HG03139 (cell line): ENCODE data around the gene KIAA1671.

Experiments
- ATAC-seq: cut with Tn5 transposase; IDR thresholded peaks from one replicate; pipeline ENCODE4 v1.9.1; 2021; ENCODE audit not compliant: unreplicated experiment

KIAA1671 gene

DNA sequence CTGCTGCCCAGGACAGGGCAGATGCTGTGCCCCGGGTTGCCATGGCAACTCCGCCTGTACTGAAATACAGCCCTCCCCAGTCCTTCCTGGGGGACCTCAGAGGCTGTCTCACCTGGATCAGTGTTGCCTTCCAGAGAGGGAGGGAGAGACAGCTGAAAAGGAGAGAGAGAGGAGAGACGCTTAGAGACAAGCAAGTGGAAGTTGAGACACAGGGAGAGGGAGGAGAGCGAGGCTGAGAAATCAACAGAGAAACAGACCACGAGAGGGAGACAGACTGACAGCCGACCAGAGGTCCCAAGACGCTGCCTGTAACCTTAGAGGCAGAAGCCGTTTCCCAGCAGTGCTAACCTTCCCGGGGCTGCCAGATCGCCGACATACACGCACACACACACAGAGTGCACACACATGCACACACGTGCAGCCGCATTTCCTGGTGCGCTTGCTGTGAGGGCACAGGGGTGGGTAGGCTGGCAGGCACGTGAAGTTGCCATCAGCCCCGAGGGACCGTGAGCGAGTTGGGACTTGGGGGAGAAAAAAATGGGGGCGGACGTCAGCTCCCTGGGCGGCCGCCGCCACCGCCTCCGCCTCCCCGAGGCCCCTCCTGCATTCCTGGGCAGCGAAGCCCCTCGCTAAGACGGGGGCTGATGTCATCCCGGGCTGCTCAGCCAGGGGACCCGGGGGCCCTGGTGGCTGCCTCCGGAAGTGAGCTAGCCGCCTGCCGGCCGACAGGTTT, 158.5 kb downstream of the KIAA1671 start:
- peak; percentile 64 for ATAC-seq

DNA sequence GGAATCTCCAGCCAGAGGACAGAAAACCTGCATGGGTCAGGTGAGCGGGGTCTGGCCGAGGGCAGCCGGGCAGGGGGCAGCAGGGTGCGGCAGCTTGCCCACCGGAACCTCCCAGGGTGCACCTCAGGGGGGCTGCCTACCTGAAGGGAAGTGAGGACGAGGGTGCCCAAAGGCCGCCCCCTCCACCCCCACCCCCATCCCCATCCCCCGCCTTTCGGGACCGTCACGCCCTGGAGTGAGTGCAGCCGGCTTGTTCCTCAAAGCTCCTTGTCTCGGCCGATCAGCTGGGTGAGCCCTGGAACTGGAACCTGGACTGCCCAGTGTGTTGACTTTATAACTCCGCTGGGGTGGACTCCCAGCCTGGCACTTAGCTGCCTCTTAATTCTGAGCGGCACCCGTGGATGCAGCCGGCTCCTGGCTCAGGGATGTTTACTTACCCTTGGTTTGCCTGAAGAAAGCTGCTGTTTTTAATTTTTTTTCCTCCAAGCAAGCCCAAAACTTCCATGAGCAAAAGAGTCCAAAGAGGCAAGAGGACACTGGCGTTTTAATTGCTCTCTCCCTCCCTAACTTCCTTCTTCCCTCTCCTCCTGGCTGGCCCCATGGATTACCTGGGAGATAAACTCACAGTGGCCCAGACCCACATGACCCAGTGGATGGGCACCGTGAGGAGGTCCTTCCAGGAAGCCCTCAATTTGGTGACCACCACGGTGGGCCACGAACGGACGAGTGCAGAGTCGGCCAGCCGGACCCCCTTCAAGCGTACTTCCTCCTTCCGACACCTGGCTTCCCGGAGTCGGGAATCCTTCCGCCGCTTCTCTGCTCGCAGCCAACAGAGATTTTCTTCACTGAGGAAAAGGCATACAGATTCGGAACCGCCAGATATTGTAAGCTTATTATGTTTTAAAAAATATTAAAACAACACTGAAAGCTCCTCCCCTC, 159.3 kb downstream of the KIAA1671 start:
- ATAC-seq, result no peak

DNA sequence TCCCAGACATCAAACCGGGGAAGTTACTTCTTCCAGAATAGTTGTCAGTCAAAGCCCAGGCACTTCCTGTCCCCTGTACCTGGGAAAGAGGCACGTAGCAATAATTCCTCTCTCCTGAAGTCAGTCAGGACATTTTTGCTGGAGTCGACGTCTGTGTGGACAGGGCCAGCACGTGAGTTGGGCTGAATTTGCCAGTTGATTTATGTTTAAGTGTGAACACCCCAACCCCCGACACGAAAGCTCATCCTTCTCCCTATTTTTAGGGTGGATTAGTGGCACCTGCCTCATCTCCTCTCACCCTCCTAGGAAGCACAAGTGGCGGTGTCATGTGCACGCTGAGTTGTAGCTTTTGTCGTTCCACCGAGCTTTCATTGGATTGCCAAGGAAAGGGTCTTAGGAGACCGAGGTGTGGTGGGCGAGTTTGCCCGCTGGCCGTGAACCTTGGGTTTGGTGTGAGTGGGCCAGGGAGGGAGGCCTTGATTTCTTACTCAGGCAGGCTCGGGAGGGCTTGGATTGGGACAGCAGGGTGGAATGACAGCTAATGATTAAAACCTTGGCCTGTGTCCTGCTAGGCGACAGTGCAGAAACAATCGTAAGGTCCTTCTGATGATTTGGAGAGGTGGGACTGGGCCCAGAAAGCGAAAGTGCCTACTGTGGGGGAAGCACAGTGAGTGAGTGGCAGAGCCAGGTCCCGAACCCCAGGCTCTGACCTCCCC, 160.2 kb downstream of the KIAA1671 start:
- ATAC-seq, result no peak

DNA sequence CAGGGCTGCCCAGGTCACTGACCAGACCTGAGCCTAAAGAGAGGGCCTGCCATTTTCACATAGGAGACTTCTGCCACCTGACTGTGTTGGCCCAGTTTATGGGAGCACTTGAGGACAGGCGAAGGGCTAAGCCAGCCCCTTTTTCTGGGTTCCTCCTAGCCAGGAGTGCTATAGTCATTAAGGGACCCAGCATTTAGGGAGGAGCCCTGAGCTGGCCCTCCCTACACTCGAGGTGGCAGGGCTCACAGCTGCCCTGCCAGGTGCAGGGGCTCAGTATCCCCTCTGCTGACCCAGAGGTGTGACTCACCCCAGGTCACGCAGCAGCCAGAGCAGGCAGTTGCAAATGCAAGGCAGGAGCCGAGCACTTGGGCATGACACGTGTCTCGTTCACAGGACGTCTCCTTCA, 160.8 kb downstream of the KIAA1671 start:
- no peak for ATAC-seq

DNA sequence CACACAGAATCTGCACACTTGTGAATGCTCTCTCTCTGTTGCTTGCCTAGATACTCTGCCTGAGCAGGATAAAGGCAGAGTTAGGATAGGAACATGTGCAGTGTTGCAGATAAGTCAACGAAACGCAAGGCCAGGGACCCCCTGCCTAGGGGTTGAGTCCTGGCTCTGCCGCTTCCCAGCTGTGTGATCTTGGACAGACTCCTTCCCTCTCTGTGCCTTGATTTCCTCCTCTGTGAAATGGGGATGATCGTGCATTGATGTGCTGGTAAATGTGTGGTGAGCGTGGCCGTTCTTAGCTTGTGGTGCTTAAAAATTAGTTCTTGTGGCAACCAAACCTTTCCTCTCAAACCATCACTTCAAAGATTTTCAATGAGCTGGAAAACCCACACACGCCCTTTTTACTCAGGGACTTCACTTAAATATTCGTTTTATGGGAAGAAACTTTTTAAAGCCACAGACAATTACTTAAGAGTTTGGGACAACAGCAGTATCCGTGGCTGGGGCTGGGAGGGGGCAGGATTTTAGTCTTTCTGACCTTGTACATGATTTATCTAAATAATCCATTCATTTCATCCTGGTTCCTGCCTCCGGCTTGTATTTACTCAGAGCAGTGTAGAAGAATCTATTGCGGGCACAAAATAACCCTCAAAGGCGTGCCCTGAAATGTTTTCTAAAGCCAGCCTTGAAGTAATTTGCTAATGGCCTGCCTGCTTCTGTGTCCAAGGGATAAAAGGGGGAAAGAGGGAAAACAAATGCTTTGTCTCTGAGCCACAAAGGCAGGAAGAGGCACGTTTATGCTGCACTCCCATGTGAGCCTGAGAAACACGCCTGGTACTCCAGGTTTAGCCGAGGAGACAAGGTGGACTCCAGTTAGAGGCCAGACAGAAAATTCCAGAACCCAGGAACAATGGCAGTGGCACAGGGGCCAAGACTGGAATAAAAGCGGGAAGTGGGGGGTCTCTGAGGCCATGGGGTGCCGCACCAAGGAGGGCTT, 162.2 kb downstream of the KIAA1671 start:
- ATAC-seq, result no peak

DNA sequence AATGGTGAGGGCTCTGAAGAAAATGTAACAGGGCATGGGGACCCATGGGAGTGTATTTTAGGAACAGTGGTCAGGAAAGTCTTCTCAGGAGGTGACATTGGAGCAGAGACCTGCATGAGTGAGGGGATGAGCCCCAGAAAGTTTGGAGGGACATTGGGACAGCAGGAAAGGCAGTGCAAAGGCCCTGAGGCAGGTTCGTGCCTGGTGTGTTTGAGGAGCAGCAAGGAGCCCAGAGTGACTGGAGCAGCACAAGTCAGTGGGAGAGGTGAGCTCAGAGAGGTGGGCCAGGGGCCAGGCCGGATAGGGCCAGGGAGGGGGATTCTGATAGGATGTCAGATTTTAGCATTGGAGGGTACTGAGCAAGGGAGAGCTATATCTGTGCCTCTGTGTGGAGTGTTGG, 167.1 kb downstream of the KIAA1671 start:
- no peak for ATAC-seq

DNA sequence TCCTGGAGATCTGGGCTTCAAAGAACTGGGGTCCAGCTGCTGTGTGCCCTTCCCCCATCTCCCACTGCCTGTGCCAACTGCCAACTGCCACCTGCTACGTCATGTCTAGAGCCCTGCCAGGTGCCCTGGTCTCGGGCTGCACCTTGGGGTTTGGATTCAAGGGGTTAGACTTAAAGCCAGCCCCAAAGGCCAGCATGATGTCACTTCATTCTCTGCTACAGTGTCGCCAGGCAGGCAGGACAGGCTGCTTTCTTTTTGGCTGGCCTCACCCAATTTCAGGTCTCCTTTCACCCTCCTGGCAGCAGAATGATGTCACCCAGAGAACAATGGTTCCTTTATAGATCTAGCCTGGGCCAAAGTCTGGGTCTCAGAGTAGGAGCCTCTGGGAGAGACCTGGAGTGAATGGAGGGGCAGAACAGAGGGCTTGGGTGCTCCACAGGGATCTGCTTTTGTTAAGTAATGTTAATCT, 167.6 kb downstream of the KIAA1671 start:
- ATAC-seq, result no peak

DNA sequence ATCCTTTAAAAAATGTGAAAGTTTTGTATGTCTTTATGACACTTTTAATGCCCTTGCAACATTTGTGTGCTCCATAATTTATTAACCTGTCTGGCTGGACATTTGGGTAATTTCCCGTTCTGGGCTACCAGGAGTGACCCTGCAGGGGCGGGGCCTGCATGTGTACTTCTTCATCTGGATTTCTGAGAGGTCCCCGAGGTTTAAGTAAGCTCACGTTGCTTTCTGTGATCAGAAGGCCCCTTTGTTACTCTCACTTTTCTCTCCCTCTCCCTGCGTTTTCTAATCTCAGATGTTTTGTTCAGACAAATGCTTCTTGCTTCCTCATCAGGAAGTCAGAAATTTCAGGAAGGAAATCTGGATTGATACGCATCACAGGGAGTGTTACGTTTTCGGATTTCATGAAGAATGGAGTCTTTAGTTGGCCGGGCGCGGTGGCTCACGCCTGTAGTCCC, 168.3 kb downstream of the KIAA1671 start:
- no peak for ATAC-seq

DNA sequence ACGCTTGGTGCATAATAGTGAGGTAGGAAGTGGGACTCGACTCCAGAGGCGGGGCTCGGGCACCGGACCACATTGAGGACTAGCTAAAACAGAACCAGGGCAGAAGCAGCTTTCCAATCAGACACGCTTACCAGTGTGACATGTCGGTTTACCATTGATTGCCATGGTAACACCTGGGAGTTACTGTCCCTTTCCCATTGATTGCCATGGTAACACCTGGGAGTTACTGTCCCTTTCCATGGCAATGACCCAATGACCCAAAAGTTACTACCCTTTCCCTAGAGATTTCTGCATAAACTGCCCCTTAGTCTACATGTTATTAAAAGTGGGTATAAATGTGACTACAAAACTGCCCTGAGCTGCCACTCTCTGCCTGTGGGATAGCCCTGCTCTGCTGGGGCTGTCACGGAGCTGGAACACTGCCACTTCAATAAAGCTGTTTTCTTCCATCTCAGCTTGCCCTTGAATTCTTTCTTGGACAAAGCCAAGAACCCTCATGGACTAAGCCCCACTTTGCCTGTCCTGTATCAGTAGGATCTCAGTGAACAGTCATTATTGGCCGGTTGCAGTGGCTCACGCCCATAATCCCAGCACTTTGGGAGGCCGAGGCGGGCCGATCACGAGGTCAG, 169.7 kb downstream of the KIAA1671 start:
- ATAC-seq, result no peak

DNA sequence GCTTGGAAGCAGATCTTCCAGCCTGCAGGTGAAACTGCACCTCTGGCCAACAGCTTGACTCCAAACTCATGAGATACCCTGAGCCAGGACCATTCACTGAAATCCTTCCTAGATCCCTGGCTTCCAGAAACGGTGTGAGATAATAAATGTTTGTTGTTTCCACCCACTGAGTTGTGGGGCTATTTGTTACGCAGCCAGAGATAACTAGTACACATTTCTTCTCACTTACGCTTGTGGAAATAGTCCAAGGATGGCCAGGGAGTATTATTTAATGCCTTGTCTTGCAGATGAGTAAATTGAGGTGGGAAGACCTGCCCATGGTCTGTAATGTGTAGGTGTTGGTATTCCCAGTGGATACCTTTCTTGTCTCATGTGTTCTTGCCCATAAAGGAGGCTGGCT, 171.2 kb downstream of the KIAA1671 start:
- ATAC-seq, result no peak

DNA sequence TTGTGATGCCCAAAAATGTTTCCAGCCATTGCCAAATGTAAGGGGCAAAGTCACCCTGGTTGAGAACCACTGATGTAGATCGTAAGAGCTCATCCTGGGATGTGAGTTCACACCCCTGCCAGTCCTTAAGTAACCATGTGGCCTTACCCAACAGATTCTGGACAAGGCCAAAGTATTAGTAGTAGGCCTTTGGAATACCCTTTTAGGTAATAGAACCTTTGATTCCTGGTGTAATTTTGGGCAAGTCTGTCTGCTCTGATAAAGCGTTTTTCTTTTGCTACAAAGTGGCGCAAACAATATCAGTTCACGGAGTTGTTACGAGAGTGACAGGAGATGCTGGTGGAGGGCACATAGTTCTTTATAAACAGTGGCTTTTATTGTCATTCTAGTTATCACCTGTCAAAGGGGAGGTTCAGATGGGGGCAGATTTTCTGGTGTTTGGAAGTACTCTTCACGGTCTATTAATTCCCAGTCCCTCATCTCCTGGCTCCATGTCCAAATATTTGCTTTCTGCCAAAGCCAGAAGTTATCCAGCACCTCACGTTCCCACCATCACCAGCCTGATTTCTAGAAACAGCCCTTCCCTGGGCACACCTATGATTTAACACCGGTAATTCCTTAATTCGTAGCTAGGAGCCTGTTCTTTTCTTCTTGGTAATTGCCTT, 173.3 kb downstream of the KIAA1671 start:
- no peak for ATAC-seq

DNA sequence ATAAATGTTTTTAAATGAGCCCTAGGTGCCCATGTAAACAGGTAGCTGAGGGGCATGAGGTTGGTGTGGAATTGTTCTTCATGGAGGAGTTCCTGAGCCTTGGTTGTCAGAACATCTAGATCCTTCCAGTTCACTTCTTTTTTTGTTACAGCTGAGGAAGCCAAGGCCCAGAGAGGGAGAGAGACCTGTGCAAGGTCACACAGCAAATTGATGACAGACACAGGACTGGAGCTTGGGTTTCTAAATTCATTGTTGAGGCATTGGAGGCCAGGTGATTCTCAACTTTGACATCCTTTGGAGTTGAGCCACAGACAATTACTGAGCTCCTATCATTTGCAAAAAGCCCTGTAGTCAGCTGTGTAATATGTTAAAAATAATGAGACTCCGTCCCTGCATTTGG, 174.0 kb downstream of the KIAA1671 start:
- ATAC-seq, result no peak

DNA sequence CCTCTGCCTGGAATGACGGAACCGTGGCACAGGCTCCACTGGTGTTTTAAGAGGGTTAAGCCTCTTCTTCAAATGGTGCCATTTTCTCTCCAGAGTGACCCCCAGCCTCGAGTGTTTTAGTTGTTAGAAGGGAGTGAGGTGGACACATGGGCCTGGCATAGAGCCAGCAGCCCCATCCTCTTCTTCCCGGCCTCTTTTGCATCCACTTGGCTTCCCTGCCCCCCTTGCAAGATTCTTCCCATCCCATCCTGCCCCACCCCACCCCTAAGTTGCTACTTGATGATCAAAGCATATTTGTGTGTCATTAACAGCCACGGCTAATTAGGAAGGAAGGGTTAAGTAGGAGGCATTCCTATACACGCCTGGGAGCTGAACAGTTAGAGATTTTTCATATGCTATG, 174.8 kb downstream of the KIAA1671 start:
- no peak for ATAC-seq

DNA sequence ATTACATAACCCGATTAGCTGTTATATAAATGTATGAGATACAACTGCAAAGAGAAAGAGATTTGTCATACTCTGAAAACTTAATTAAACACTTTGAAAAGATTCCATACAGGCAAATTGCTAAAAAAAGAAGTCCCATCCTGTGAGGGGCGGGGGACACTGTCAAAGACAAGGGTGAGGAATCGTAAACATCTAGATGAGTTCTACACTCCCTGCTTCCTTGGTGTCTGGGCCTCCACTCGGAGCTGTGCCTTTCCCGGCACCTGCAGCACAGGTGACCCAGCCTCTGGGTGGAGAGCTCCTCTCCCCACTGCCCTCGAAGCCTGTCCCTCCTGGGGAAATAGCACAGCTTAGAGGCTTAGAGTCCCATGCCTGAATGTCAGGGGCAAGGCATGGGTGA, 177.9 kb downstream of the KIAA1671 start:
- ATAC-seq, result no peak

DNA sequence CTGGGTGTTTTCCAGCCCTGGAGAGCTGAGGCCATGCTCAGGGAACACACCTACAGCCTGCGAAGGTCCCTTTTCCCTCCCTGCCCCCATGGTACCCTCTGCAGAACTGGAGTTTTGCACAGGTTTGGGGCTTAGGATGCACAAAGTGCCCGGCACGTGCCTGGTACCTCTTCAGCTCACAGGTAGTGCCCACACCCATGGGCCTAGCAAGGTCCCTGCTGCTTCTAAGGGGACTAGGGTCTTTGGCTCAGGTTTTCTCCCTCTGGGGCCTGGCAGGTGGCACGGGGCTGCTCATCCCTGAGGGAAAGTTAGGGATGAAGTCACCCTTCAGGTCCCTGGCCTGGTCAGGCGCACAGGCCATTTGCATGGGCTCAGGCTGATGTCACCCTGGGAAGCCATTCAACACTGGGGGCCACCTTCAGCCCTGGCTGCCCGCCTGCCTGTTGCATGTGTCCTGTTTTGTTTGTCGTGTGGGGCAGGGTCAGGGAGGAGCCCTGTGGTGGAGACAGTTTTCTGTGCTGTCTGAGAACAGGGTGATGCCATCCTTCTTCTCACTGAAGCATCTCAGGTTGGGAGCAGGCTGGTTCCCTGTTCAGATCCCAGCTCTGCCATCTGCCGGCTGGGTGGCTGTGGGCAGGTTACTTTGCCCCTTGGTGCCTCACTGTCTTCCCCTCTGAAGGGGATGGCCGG, 178.8 kb downstream of the KIAA1671 start:
- ATAC-seq, result no peak

DNA sequence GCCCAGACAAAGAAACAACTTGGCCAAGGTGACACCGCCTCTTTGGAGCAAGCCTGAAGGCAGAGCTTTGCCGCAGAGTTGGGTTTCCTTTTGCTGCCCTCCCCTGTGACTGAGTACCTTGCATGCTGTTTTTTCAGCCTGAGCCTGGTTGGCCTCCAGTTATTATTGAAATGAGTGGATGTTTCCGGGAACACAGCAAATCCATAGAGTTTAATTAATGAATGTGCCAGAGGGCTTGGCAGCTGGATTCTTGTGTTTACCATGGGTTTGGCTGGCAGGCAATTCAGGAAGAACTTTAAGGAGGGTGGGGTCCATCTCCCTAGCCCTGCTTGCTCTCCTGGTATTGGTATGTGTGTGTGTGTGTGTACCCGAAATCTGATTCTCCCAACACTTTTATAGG, 181.5 kb downstream of the KIAA1671 start:
- ATAC-seq, result no peak

DNA sequence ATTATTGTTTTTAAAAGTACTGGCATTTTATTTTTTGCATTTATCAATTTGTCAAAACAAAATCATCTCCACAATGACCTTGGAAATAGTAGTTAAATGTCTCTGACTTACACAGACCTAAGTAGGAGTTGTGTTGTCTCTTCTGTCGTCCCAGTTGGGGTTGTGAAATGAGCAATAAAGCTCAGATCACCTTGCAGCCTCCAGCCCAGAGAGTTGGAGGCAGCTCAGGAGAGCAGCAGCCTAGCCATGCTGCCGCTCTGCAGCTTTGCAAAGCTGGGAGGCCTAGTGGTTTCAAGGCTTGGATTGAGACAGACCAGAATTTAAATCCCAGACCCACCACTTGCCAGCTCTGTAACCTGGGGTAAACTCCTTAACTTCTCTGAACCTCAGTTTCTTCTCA, 181.9 kb downstream of the KIAA1671 start:
- ATAC-seq, result no peak

DNA sequence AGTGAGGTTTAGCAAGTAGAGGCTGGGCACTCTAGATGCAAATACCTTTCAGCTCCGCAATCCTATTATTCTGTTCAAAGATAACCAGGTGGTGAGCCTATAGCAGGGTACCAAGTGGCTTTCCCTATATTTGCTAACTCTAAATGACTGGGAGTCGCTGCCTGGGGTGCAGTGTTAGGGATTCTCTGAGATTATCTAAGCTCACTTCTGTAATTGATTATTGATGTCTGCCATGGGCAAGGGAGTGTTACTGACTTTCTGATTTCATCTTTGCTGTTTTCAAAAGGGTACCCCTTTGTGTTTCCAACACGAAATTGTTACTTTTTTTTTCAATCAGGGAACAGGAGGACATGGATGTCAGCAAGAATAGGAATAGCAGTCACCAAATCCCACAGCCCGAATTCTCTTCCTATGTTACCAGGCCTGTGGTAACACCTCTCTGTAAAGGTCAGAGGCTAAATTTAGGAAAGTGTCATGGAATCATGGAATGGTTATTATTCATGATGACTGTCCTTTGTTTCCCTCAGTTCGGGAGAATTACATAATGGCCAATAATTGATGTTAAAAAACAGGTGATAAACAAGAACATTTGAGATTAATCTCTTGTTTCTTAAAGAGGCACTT, 184.5 kb downstream of the KIAA1671 start:
- ATAC-seq, result no peak
